RPMI7951 (cell line): ENCODE data around the gene BHLHE40. TPM values are rescaled to one million over a fixed set of nuclear protein-coding genes. Genes with fewer than 3 reads are reported as not detected.
A peak's percentile ranks its signal among the peaks of the same experiment; 100 is the strongest.

Source experiments
- DNase-seq: peaks from one replicate; pipeline ENCODE4 v3.0.0-alpha.2; 2012; ENCODE audit warnings: low read depth
- total RNA-seq: library from RNA; depleted of rRNA; stranded (reverse); fragments of >200 nt; shearing (Covaris generic); gene quantifications from 2 replicates; pipeline ENCODE4 v1.2.3, GENCODE V29; 2014; rRNA removed

Gene BHLHE40
- total RNA-seq, 1 experiment from 2014 or later = 62.8 TPM

DNA sequence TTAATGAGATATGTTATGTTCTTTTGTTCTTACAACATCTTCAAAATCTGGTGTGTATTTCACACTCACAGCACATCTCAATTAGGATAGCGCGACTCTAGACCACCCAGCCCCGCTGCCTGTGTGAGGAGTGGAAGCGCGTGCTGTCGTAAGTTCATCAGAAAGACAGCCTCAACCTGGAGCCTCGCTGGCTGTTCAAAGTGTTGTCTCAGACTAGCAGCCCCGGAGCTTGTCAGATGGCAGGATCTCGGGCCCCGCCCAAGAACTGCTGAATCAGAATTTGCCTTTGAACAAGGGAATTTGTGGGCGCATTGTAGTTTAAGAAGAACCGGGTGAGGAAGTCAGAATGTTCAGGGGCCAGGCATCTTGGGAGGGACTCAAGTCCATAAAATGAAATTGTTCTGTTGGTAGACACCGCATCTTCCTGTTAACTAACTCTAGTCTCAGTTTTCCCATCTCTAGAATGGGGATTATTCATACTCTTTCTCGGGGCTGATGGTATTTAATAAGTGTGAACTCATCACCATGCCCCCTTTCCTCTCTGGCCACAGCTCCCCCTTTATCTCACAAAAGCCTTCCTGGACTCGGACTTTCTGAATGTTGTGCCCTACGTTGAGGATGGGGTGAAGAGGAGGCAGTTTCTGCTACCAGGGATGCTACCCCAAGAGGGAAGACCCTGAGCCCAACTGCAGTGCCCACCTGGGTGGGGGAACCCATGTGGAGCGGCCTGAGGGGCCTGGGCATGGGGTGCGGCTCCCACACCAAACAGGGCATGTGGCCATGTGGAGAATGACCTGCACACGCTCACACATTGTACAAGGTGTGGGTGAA lies 40.4 kb downstream of the BHLHE40 start:
- DNase-seq = no peak

- no peak for DNase-seq
Observed at GRCh38 chr3:5020242-5020722, 41.0 kb downstream of the BHLHE40 start.

DNA sequence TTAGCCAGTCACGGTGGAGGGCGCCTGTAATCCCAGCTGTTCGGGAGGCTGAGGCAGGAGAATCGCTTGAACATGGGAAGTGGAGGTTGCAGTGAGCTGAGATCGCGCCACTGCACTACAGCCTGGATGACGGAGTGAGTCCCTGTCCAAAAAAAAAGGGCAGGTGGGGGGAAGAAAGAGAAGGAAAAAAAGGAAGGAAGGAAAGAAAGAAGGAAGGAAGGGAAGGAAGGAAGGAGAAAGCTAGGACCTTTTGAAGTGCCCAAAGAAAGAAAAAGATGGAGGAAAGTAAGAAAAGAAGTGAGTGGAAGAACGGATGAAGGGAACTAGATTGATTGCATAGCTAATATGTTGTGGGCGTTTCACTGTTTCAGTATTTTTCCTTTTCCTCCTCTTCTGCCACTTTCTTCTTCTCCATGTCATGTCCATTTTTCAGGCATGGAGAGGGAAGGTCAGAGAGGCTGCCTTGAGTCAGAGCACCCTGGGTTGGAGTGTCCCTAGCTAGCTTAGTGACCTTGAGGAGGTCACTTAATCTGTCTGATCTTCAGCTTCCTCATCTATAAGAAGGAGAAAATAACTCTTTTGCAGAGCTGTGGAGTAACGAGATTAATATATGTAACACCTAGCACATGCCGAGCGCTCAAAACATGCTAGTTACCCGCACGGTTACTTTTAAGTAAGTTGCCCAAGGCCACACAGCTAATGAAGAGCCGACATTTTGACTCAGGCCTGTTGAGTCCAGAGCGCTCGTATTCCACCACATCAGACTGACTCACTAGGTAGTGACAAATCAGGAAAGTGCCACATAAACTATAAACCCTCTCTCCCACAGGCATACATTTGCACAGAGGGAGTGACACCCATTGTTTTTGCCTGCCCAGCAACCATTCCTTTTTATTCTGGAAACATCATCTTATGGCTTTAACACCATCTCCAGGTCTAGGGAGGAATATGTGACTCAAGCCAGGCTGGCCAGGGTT lies 42.2 kb downstream of the BHLHE40 start:
- DNase-seq = peak; percentile 93

DNA sequence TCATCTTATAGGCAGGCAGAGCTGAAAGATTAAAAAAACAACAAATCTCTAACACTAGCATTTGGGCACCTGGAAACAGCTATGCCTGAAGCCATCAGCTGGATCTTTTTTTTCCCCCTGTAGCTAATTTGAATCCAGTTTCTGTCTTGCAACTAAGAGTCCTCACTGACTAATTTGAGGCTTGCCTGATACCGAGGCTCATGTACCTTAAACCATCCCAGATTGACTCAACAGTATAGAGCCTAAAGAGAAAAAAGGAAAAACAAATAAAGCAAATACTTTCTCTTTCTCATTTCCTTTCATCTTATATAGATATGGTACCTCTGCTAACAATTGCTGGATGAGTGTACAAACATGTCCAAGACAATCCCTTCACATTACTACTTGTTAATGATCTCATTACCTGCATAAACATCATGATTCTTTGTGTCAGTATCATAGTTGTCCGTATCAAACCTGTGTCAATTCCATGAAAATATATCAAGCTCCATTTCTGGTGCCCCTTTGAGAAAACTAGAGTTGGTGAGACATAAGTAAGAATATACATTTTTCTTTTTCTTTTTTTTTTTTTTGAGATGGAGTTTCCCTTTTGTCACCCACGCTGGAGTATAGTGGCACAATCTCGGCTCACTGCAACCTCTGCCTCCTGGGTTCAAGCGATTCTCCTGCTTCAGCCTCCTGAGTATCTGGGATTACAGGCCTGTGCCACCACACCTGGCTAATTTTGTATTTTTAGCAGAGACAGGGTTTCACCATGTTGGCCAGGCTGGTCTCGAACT lies 43.1 kb downstream of the BHLHE40 start:
- peak; percentile 57 for DNase-seq

DNA sequence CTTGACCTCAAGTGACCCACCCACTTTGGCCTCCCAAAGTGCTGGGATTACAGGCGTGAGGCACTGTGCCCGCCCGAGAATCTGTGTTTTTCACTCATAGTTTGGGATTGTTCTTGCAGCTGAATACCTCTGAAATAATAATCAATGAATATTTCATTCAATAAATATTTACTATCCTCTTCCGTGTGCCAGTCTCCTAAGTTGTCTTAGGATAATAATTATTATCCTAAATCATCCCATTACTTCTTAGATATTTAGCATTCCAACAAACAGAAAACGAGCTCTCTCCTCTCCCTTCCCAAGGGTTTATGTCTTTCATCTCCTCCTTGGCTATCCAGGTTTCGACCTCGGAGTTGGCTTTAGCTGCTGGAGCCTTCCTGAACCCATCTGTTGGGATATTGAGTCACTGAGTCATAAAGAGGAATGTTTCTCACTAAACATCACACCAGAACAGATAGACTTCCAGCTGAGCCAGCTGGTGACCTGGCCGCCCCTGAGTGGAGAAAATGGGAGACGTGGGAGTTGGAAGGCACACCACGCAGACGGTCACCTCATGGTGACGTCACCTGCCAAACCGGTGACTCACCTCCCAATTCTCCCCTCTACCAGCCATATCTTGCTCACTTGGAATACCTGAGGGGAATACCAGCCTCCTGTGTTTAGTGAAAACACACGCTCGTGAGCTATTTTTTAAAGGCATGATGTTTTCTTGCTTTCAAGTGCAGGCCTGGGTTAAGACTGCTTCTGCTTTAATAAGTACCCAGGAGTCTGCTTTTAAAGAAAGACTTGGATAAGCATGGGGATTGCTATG lies 43.9 kb downstream of the BHLHE40 start:
- peak; percentile 100 for DNase-seq

- no peak for DNase-seq
Observed at GRCh38 chr3:5023777-5024346, 44.6 kb downstream of the BHLHE40 start.

- no peak for DNase-seq
Observed at GRCh38 chr3:5026046-5026362, 46.8 kb downstream of the BHLHE40 start.

DNA sequence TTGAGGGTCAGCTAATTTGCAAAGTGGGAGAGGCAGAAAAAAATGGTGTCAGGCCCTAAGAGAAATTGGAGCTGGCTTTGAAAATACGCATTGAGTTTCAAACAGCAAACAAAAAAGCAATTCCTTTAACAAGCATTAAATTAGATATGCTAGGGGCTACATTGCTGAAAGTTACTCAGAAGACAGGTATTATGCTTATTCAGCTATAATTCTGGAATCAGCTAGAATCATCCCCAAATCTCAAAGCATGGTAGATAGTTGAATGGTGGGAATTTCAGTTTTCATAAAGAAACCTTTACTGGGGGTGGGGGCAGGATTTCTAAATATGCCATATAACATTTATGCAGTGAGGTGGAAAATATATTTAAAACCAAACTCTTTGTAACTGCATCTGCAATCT lies 50.5 kb downstream of the BHLHE40 start:
- DNase-seq = no peak

- DNase-seq = no peak
Observed at GRCh38 chr3:5030152-5030551, 50.9 kb downstream of the BHLHE40 start.

DNA sequence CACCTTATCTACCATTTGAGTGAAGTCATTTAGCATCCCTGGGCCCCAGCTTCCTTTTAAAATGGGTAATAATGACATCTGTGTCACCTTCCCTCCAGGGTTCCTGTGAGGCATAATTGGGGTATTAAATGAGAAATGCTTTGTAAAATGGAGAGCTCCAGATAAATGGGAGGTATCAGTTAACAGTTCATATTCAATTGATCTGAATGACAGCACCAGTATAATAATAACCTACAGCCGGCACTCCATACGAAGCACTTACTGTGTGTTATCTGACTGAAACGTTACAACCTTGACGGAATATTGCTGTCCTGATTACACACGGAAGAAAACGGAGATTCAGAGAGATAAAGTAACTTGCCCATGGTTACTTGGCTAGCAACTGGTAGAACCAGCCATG lies 53.6 kb downstream of the BHLHE40 start:
- no peak for DNase-seq

Other genes with a start within 250 kb of the BHLHE40 start
- gene ARL8B, start 142.9 kb downstream of the BHLHE40 start, total RNA-seq = 50.8 and 65.8 TPM in 2 replicates
- gene EDEM1, start 208.3 kb downstream of the BHLHE40 start, total RNA-seq = 17.3 and 18.4 TPM in 2 replicates